Stimulated activated CD8-positive, alpha-beta memory T cell treated with anti-CD3 and anti-CD28 coated beads, Interleukin-12 subunit alpha, Interleukin-12 subunit beta, amount 100 ng/mL, for 4 hours (primary cell): ENCODE measurements around the gene ZNF728.
"Not testable (repeated sequence)": the region's sequence is repeated elsewhere in the genome, so short reads cannot be mapped to it uniquely, and the experiment has no call there.

Experiments used
- DNase-seq: peaks from one replicate; pipeline ENCODE4 v3.0.0-alpha.2; 2020; ENCODE audit warnings: low read depth

Gene ZNF728

DNA sequence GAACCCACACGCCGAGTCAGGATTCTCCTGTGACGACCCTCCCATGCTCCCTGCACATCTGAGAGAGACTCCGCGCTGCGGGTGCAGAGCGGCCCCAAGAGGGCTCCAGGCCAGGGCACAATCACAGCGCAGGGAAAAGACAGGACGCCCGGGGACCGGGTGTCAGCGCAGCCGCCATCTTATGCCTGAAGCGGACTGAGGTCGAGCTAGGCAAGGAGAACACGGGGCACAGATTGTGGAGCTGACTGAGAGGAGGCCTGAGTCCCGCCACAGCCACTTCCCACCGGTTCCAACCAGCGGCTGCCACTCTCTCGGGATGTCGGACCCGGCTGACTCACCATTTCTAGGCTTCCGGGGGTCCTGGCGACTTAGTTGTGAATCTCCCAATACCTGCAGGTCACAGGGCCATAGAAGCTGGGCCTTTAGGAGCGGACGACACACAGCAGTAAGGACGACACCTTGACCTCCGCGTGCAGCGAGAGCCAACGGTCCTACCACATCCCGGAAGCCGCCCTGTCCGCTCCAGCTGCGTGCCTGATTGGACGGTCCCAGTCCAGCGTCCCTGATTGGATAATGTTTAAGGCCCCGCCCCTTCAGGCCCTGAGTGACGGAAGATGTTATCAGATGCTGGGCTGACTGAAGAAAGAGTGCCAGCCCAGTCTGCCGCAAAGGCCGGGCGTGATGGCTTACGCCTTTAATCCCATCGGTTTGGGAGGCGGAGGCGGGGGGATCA is at the start of gene ZNF728:
TSS of gene ZNF728 (minus strand) at position 487 of the 733 bp plus-strand sequence. CDS start at position 341, 146 bp downstream.
- no peak for DNase-seq

DNA sequence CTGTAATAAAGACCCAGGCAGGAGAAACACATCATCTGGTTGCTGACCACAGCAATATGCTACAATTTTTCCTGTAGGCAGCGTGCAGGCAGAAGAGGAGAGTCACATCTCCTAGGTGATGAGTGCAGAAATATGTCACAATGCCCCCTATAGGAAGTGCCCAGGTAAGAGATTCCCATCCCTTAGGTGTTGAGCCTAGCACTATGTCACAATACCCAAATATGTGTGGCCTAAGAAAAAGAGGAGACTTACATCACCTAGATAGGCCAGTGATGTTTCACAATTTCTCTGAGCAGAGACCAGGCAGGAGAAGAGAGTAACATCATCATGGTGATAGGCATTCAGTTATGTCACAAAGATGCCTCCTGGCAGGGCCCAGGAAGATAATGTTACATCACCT is 49.4 kb upstream of the ZNF728 start:
- DNase-seq: no peak

DNA sequence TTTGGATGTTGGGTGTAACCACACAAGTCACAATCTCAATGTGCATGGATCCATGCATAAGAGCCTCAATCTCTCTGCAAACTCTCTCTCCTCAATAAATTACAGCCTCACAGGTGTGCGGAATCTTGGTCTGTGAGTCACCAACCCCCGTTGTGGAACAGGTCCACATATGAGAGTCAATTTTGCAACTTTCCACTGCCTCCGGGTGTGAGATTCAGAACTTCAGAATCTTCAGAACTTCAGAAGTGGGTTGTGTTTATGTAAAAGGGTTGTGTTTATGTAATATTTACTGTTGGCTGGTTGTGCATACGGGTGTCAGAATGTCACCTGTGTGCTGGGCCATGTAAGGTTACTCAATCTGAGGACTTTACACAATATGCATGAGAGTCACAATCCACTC is 46.3 kb upstream of the ZNF728 start:
- DNase-seq: no peak

DNA sequence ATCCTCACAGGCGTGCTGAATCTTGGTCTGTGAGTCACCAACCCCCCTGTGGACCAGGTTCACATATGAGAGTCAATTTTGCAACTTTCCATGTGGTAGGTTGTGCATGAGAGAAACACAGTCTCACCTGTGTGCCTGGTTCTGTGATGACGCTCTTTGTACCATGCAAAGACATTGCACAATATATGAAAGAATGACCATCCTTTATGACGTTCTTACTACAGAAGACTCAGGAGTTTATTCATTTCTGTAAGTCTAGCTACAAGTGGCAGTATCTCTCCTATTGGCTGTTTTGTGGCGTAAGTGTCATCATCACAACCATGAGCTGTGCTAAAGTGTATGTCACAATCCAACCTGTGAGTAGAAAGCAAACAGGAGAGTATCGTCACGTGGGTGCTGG is 43.8 kb upstream of the ZNF728 start:
- no peak for DNase-seq

DNA sequence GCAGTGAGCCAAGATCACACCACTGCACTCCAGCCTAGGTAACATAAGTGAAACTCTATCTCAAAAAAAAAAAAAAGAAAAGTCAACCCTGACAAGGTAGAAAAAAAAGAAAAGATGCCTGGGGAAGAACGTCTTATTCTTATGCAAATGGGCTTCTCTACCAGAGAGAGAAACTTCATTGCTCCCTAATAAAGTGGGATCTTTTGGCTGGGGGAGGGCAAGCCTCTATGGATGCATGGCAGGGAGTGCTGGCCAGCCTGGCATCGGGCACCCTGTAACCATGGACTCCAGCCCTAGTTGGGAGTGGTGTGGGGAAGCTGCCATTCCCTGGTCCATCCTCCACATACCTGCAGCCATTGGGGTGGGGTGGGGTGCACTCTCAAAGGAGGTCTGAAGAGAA is 30.7 kb upstream of the ZNF728 start:
- DNase-seq: no peak

DNA sequence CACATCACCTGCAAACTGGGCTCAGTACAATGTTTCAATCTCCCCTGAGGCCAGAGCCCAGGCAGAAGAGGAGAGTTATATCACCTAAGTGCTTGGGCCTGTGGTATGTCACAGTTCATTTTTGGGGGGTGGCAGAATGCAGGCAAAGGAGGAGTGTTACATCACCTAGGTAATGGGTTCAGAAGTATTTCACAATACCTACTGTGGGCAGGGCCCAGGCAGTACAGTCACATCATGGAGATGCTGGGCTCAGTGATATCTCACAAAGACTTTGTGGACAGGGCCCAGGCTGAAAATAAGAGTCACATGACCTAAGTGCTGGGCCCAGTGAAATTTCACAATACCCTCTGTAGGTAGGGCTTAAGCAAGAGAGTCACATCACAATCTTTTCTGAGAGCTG is 12.7 kb upstream of the ZNF728 start:
- DNase-seq: no peak

DNA sequence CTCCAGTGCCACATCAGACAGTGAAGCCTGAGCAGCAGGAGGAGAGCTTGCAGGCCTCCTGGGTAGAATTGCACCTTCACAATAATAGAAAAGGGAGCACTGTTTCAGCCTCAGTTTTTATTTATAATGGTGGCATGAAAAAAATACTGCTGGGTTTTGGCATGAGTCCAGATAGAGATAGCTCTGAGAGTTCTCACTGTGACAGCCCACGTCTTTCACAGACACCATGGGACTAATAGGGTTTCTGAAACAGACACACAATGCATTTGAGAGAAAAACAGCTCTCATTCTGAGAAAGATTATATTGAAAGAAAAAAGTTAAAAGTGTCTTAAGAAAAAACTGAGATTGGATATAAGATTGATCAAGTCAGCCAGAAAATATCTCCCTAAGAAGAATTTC is 8.0 kb downstream of the ZNF728 start:
- DNase-seq: not testable (repeated sequence)

DNA sequence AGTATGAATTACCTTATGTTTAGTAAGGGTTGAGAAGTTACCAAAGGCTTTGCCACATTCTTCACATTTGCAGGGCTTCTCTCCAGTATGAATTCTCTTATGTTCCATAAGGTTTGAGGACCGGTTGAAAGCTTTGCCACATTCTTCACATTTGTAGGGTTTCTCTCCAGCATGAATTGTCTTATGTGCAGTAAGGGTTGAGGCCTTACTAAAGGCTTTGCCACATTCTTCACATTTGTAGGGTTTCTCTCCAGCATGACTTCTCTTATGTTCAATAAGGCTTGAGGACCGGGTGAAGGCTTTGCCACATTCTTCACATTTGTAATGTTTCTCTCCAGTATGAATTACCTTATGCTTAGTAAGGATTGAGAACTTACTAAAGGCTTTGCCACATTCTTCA is 26.7 kb downstream of the ZNF728 start:
- no peak for DNase-seq

DNA sequence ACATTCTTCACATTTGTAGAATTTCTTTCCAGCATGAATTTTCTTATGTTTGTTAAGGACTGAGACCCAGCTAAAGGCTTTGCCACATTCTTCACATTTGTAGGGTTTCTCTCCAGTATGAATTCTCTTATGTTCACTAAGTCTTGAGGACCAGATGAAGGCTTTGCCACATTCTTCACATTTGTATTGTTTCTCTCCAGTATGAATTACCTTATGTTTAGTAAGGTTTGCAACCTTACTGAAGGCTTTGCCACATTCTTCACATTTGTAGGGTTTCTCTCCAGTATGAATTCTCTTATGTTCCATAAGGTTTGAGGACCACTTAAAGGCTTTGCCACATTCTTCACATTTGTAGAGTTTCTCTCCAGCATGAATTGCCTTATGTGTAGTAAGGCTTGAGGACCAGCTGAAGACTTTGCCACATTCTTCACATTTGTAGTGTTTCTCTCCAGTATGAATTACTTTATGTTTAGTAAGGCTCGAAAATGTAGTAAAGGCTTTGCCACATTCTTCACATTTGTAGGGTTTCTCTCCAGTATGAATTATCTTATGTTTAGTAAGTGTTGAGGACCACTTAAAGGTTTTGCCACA is 27.3 kb downstream of the ZNF728 start:
- DNase-seq: not testable (repeated sequence)

DNA sequence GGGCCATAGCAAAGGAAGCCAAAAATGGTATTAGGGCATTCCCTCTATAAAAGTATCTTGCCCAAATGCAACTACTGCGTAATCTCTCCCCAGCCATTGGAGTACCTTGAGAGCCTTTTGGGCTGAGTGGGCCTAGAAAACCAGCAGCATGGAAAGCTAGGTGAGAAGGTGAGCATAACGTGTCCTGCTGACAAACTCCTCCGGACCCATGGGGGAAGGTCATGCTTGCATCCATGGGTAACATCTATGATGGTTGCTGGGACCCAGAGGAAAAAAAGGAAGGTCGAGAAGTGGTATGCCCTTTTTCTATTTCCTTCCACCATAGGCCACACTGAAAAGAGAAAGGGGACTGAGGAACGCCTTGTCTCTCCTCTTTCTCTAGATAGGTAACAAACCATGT is 57.4 kb downstream of the ZNF728 start:
- no peak for DNase-seq

DNA sequence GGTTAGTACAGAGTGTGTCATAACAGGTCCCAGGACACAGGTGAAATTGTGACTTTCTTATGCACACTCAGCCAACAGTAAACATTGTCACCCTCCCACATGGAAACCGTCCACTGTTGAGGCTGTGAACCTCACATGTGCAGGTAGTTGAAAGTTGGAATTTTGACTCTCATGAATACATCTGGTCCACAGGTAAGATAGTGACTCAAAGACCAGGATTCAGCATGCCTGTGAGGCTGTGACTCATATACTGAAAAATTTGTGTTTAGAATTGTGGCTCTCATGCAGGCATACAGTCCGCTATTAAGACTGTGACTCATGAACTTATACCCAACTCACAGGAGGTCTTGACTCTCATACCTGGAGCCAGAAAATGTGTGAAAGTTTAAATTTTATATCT is 67.8 kb downstream of the ZNF728 start:
- DNase-seq: no peak

DNA sequence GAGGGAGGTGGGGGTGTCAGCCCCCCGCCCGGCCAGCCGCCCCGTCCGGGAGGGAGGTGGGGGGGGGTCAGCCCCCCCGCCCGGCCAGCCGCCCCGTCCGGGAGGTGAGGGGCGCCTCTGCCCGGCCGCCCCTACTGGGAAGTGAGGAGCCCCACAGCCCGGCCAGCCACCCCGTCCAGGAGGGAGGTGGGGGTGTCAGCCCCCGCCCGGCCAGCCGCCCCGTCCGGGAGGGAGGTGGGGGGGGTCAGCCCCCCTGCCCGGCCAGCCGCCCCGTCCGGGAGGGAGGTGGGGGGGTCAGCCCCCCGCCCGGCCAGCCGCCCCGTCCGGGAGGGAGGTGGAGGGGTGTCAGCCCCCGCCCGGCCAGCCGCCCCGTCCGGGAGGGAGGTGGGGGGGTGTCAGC is 75.4 kb downstream of the ZNF728 start:
- not testable (repeated sequence) for DNase-seq

DNA sequence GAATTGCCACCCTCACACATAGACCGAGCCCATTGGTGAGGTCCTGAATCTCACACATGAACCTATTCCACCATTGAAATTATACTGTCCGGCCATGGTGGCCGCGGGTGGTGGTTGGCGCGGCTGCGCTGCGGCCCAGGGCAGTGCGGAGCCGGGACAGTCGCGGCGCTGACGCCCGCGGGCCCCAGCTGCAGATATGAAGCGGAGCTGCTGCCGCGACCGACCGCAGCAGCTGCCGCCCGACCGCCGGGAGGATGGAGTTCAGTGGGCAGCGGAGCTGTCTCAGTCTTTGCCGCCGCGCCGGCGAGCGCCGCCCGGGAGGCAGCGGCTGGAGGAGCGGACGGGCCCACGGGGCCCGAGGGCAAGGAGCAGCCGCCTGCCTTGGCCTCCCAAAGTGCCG is 77.8 kb downstream of the ZNF728 start:
- not testable (repeated sequence) for DNase-seq
